Measurements from ENCODE around the gene XRCC3. TPM values are rescaled to one million over a fixed set of nuclear protein-coding genes. Genes with fewer than 3 reads are reported as not detected.

Gene XRCC3
- total and polyA plus RNA-seq, 2 donors (not counting 3 experiments of a cell fraction or from before 2014, with no cell fraction given) = 13.6 to 27.2 TPM

DNA sequence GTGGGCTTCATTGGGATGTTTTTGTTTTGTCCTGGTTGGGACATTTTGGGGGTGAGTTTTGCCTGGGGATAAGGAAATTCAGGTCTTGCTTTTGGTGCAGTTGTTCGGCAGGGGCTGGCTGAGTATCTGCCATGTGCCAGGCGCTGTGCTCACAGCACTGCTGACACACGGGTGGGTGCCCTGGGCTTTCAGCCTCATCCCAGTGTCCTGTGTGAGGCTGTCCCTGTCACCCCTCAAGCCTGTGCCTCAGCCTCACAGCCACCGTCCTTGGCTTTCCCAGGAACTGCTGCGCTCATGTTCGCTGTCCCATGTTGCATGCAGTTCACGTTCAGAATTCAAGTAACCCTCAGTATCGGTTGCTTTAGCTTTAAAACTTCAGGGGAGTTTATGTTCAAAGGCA is 24.9 kb downstream of the XRCC3 start:
- DNase-seq (ENCODE audit: low read depth, low spot score) = no peak
- H3K27ac ChIP-seq (ENCODE audit: insufficient read depth, low read depth, low read length) = no peak overlapping the region
- H4K20me1 ChIP-seq (replicated peaks; ENCODE audit: control insufficient read depth, extremely low read depth, insufficient read depth, low read length) = peaks cover 3% of the 10 kb centered on the region
- H3K36me3 ChIP-seq (ENCODE audit: control insufficient read depth in 2 of 2, extremely low read depth in 1 of 2, insufficient read depth in 2 of 2, low read length in 2 of 2) = peaks cover 18 to 28% of the 10 kb centered on the region in 2 experiments
- no TSS peak for BruUV-seq (replicated peaks)
- H3K4me1 ChIP-seq (ENCODE audit: control insufficient read depth, extremely low read depth, insufficient read depth, low read length) = no peaks in the 10 kb centered on the region
- intact Hi-C loops (cut with micrococcal nuclease) = no loop called here
- no peaks in the 10 kb centered on the region for H3K27me3 ChIP-seq (ENCODE audit: control insufficient read depth in 2 of 2, insufficient read depth in 2 of 2, low read length in 2 of 2)
- no peak overlapping the region for H3K9ac ChIP-seq (replicated peaks; ENCODE audit: extremely low read depth, insufficient read depth, low read length)
- TF ChIP-seq MYC (IDR thresholded peaks at IDR 0.05; ENCODE audit: low read depth, low read length) (no peak), GATA2 (IDR thresholded peaks at IDR 0.05; ENCODE audit: insufficient read depth, insufficient read length, low read depth, low read length) (no peak), POLR2A (IDR thresholded peaks at IDR 0.05; ENCODE audit: low read depth, low read length) (no peak), JUN (IDR thresholded peaks at IDR 0.05; ENCODE audit: borderline replicate concordance, insufficient read depth, insufficient read length, low read depth) (no peak), FOS (IDR thresholded peaks at IDR 0.05; ENCODE audit: borderline replicate concordance, insufficient read depth, low read length) (no peak), POLR2AphosphoS5 (IDR thresholded peaks at IDR 0.05; ENCODE audit: insufficient read depth, low read depth, low read length) (no peak), EZH2 (IDR thresholded peaks at IDR 0.05; ENCODE audit: borderline replicate concordance, low read depth, low read length, severe bottlenecking) (no peak)
- TF ChIP-seq, protein P1, sequence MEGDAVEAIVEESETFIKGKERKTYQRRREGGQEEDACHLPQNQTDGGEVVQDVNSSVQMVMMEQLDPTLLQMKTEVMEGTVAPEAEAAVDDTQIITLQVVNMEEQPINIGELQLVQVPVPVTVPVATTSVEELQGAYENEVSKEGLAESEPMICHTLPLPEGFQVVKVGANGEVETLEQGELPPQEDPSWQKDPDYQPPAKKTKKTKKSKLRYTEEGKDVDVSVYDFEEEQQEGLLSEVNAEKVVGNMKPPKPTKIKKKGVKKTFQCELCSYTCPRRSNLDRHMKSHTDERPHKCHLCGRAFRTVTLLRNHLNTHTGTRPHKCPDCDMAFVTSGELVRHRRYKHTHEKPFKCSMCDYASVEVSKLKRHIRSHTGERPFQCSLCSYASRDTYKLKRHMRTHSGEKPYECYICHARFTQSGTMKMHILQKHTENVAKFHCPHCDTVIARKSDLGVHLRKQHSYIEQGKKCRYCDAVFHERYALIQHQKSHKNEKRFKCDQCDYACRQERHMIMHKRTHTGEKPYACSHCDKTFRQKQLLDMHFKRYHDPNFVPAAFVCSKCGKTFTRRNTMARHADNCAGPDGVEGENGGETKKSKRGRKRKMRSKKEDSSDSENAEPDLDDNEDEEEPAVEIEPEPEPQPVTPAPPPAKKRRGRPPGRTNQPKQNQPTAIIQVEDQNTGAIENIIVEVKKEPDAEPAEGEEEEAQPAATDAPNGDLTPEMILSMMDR (IDR thresholded peaks at IDR 0.05; ENCODE audit: extremely low read depth in 1 of 2, insufficient read depth in 1 of 2, low read depth in 1 of 2, low read length in 2 of 2) = no peak
- TF ChIP-seq, protein P2, sequence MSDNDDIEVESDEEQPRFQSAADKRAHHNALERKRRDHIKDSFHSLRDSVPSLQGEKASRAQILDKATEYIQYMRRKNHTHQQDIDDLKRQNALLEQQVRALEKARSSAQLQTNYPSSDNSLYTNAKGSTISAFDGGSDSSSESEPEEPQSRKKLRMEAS (IDR thresholded peaks at IDR 0.05; ENCODE audit: insufficient read depth, insufficient read length) = no peak
- no peak overlapping the region for H3K4me2 ChIP-seq (ENCODE audit: insufficient read depth, low read length)
- FAIRE-seq = no peak
- no peak overlapping the region for H2AFZ ChIP-seq (ENCODE audit: low read depth, low read length)
- H3K79me2 ChIP-seq (ENCODE audit: control insufficient read depth, insufficient read depth, low read length) = peaks cover 11% of the 10 kb centered on the region
- H3K4me3 ChIP-seq (replicated peaks in 1 of 3; ENCODE audit: insufficient read depth in 1 of 3, low read depth in 1 of 3, low read length in 3 of 3) = no peak overlapping the region
- H3K9me3 ChIP-seq (replicated peaks; ENCODE audit: control insufficient read depth, insufficient read depth, low read length) = no peaks in the 10 kb centered on the region
- H3K9me1 ChIP-seq (replicated peaks; ENCODE audit: control insufficient read depth, extremely low read depth, insufficient read depth, low read length) = no peaks in the 10 kb centered on the region
- CTCF ChIA-PET = interaction anchor here (2.6 kb wide), 1 partner anchor 10 kb away, joined by 12 read pairs; no protein-coding TSS in a partner anchor
- dilution Hi-C loops (cut with MboI; ENCODE audit: extremely low pct_ligation_motif_present, low sequenced_read_pairs) = no loop called here
- POLR2A ChIA-PET = interaction anchor here (0.7 kb wide), 1 partner anchor 722 kb away, joined by 6 read pairs; no protein-coding TSS in a partner anchor

Data from endothelial cell of umbilical vein (primary cell).